ENCODE data around the gene DDX10. TPM values are rescaled to one million over a fixed set of nuclear protein-coding genes. Genes with fewer than 3 reads are reported as not detected.

DDX10 gene
- total and polyA plus RNA-seq, 4 donors = 8.0 to 11.8 (median 9.0) TPM

- Histone ChIP-seq H3K27me3 (ENCODE audit: control insufficient read depth in 4 of 4, insufficient read depth in 4 of 4, low read length in 3 of 4) (no peaks in the 10 kb centered on the region), H3K9ac (ENCODE audit: low read depth in 1 of 2, low read length in 2 of 2) (no peak overlapping the region), H3K36me3 (ENCODE audit: control insufficient read depth in 4 of 4, insufficient read depth in 3 of 4, low read depth in 1 of 4, low read length in 3 of 4) (no peaks in the 10 kb centered on the region), H3K4me1 (ENCODE audit: control insufficient read depth in 4 of 4, insufficient read depth in 4 of 4, low read length in 3 of 4) (no peaks in the 10 kb centered on the region), H3K27ac (ENCODE audit: low read depth in 1 of 2, low read length in 2 of 2) (no peak overlapping the region), H3K9me3 (ENCODE audit: control insufficient read depth in 4 of 4, low read length in 3 of 4) (no peaks in the 10 kb centered on the region), H3K4me3 (ENCODE audit: low read depth in 1 of 3, low read length in 3 of 3) (no peak overlapping the region)
- no peak for TF ChIP-seq YY1 (IDR thresholded peaks at IDR 0.05)
- TF ChIP-seq, protein P1, sequence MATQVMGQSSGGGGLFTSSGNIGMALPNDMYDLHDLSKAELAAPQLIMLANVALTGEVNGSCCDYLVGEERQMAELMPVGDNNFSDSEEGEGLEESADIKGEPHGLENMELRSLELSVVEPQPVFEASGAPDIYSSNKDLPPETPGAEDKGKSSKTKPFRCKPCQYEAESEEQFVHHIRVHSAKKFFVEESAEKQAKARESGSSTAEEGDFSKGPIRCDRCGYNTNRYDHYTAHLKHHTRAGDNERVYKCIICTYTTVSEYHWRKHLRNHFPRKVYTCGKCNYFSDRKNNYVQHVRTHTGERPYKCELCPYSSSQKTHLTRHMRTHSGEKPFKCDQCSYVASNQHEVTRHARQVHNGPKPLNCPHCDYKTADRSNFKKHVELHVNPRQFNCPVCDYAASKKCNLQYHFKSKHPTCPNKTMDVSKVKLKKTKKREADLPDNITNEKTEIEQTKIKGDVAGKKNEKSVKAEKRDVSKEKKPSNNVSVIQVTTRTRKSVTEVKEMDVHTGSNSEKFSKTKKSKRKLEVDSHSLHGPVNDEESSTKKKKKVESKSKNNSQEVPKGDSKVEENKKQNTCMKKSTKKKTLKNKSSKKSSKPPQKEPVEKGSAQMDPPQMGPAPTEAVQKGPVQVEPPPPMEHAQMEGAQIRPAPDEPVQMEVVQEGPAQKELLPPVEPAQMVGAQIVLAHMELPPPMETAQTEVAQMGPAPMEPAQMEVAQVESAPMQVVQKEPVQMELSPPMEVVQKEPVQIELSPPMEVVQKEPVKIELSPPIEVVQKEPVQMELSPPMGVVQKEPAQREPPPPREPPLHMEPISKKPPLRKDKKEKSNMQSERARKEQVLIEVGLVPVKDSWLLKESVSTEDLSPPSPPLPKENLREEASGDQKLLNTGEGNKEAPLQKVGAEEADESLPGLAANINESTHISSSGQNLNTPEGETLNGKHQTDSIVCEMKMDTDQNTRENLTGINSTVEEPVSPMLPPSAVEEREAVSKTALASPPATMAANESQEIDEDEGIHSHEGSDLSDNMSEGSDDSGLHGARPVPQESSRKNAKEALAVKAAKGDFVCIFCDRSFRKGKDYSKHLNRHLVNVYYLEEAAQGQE (IDR thresholded peaks at IDR 0.05) = no peak
- no peak for TF ChIP-seq JUND (IDR thresholded peaks at IDR 0.05)
- TF ChIP-seq FOXA1 (IDR thresholded peaks at IDR 0.05) = no peak
- no peak for TF ChIP-seq EGR1 (IDR thresholded peaks at IDR 0.05; ENCODE audit: low read depth in 2 of 2)
- TF ChIP-seq, protein P2, sequence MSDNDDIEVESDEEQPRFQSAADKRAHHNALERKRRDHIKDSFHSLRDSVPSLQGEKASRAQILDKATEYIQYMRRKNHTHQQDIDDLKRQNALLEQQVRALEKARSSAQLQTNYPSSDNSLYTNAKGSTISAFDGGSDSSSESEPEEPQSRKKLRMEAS (IDR thresholded peaks at IDR 0.05) = no peak
- no peak for TF ChIP-seq TAF1 (conservative IDR thresholded peaks at IDR 0.05)
- TF ChIP-seq SP1 (IDR thresholded peaks at IDR 0.05) = no peak
- no peak for TF ChIP-seq FOXA2 (IDR thresholded peaks at IDR 0.05)
- no peak for TF ChIP-seq ZBTB33 (IDR thresholded peaks at IDR 0.05)
- no peak for TF ChIP-seq RXRA (IDR thresholded peaks at IDR 0.05)
- no peak for TF ChIP-seq HNF4G (IDR thresholded peaks at IDR 0.05)
- no peak for TF ChIP-seq HNF4A (conservative IDR thresholded peaks at IDR 0.05)
- no peak for TF ChIP-seq GABPA (IDR thresholded peaks at IDR 0.05 in 1 of 2, conservative IDR thresholded peaks at IDR 0.05 in 1 of 2)
- TF ChIP-seq, protein P3, sequence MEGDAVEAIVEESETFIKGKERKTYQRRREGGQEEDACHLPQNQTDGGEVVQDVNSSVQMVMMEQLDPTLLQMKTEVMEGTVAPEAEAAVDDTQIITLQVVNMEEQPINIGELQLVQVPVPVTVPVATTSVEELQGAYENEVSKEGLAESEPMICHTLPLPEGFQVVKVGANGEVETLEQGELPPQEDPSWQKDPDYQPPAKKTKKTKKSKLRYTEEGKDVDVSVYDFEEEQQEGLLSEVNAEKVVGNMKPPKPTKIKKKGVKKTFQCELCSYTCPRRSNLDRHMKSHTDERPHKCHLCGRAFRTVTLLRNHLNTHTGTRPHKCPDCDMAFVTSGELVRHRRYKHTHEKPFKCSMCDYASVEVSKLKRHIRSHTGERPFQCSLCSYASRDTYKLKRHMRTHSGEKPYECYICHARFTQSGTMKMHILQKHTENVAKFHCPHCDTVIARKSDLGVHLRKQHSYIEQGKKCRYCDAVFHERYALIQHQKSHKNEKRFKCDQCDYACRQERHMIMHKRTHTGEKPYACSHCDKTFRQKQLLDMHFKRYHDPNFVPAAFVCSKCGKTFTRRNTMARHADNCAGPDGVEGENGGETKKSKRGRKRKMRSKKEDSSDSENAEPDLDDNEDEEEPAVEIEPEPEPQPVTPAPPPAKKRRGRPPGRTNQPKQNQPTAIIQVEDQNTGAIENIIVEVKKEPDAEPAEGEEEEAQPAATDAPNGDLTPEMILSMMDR (IDR thresholded peaks at IDR 0.05; ENCODE audit: low read depth, low read length, missing input control) = no peak
- TF ChIP-seq, protein P4, sequence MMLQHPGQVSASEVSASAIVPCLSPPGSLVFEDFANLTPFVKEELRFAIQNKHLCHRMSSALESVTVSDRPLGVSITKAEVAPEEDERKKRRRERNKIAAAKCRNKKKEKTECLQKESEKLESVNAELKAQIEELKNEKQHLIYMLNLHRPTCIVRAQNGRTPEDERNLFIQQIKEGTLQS (IDR thresholded peaks at IDR 0.05) = no peak
- TF ChIP-seq RAD21 (IDR thresholded peaks at IDR 0.05) = no peak
- TF ChIP-seq NR2F2 (IDR thresholded peaks at IDR 0.05) = no peak
- DNase-seq (ENCODE audit: low spot score) = no peak
- 93% methylated on average over 6 of the region's 6 CpGs for WGBS
Measured at GRCh38 chr11:108766596-108767173, 101.8 kb downstream of the DDX10 start.
